Measurements from ENCODE around the gene PRR22.

The PRR22 gene

DNA sequence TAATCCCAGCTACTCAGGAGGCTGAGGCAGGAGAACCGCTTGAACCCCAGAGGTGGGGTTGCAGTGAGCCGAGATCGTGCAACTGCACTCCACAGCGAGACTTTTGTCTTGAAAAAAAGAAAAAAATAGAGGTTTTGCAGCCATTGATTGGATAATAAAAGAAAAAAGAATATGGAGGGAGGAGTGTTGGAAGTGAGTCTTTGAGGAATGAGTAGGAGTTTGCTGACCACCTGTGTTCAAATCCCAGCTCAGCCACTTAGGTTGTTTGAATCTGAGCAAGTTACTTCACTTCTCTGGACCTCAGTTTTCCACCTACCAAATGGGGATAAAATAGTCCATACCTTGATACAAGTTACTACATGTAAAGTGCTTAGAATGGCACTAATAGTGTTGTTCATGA is 26.6 kb upstream of the PRR22 start:
- FAIRE-seq = no peak

DNA sequence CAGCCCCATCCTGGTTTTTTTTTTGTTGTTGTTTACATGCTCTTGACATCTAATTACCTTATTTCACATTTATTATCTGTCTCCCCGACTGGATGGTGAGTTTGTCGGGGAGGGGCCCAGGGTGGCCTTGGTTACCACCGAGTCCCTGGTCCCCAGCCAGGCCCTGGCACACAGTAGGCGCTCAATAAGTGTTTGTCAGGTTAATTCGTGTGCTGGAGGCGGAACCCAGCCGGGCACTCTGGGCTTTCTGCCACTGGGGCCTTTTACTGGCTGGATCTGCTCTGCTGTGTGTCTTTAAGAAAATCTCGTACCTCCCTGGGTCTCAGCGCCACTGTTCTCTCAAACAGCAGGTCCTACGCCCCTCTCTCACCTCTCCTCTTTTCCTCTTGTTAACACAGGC is 24.9 kb upstream of the PRR22 start:
- FAIRE-seq = no peak

- no peak for FAIRE-seq
Observed at GRCh38 chr19:5809053-5809452, 24.5 kb upstream of the PRR22 start.

DNA sequence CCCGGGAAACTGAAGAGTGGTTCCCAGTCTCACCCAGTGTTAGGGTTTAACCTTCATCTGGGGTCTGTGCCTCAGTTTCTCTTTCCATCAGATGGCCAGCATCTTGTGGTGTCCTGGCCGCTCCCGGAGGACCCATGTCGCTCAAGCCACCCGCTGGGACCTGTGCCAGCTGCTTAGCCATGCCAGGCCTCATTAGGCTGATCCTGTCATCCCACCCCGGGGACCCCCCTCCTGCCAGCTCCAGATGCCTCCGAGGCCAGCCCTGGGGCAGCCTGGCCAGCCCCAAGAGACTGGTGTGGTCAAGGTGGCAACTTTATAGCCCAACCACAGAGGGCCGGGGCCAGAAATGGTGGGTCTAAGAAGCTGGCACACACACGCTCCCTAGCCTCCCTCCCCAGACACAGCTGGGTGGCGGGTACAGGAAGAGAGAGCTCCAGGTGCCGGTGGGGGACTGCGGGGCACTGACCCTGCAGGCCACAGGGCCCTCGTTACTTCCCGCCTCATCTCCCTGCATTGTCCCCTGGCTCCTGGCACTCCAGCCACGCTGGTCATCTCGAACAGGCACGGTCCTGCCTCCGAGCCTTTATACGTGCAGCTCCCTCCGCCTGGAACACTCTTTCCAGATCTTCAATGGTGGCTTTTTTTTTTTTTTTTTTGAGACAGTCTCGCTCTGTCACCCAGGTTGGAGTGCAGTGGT is 23.7 kb upstream of the PRR22 start:
- no peak for FAIRE-seq

- no peak for FAIRE-seq
Observed at GRCh38 chr19:5806905-5807304, 22.4 kb upstream of the PRR22 start.

DNA sequence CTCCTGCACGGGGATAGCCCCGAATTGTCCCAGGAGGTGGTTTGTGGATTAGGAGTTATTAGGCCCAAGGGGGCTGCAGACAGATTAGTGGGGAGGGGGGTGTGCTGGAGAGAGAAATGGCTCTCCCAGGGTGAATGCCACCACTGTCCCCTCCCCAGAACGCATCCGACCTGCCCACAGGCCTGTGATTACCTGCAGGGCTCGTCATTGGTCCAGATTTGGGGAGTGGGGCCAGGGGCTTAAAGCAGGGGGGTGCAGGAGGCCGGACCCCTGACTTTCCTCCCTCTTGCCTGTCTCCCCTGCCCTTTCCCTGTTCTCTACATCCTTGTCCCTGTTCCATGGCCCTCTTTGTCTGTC is 21.6 kb upstream of the PRR22 start:
- FAIRE-seq = no peak

DNA sequence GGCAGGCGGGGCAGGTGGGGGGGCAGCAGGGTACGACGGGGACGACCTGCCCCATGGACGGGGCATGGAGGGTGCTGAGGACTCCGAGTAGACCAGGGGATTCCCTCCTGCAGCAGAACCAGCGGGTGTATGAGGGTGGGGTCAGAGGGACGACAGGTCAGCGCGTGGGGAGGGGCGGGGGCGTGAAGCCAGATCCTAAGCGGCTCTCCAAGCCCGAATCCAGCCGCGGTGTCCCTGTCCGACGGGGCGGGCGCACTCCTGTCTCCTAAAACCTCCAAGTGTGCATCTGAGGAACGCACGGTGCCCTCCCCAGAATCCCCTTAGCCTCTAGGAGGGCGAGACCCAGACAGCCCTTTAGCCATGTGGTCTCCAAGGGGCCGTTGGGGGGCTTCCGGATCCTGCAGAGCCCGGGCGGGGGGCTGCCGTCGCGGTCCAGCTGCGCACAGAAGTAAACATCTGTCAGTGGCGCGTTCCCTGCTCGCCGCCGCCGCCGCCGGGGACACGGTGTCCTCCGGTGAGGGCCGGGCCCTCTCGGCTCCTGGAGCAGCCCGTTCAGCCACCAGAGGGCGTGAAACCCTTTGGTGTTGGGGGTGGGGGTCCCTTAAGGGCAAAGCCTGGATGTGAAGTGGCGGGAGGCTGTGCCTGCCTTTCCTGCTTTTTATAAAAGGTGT is 21.1 kb upstream of the PRR22 start:
- no peak for FAIRE-seq

DNA sequence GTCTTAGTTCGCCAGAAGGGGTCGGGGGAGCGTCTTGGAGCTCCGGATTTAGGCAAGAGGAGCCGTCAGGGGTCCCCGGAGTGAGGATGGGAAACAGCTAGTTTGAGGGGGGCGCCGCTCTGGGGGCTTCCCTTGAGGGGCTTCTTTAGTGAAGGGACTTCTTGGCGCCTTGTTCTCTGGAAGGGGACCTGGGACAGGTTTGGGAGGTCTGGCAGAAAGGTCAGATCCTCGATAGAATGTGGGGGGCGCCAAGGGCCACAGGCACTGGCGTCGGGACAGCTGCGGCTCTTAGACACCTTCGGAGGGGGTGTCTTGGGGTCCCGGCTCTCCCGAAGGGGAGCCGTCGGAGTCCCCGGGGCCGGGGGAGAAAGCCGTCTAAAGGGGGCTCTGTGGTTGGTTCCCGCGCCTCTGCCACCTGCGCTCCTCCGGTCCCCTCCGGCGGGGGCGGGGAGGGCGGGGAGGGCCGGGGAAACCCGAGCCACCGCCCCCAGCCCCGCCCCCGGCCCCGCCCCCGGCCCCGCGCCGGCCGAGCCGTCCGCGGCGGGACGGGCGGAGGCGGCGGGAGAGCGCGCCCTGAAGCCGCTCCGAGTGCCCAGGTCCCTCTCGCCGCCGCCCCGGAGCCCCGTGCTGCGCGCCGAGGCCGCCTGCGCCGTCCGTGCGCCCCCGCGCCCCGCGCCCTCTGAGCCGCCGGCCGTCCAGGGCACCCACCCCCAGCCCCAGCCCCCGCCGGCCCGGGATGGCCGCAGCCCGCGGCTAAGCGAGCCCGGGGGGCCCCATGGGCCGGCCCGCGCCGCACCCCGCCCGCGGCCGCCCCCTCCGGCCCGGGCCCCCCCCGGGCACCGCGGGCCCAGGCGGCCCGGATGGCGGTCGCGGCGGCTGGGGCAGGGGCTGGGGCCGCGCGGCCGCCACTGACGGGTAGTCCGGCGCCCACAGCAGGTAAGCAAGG is 20.2 kb upstream of the PRR22 start, which contains the start of gene NRTN:
Gene NRTN, plus strand, starts transcription at position 552 of the 946 bp plus-strand sequence. CDS start 19,099 bp downstream, outside the sequence.
- no peak for FAIRE-seq

DNA sequence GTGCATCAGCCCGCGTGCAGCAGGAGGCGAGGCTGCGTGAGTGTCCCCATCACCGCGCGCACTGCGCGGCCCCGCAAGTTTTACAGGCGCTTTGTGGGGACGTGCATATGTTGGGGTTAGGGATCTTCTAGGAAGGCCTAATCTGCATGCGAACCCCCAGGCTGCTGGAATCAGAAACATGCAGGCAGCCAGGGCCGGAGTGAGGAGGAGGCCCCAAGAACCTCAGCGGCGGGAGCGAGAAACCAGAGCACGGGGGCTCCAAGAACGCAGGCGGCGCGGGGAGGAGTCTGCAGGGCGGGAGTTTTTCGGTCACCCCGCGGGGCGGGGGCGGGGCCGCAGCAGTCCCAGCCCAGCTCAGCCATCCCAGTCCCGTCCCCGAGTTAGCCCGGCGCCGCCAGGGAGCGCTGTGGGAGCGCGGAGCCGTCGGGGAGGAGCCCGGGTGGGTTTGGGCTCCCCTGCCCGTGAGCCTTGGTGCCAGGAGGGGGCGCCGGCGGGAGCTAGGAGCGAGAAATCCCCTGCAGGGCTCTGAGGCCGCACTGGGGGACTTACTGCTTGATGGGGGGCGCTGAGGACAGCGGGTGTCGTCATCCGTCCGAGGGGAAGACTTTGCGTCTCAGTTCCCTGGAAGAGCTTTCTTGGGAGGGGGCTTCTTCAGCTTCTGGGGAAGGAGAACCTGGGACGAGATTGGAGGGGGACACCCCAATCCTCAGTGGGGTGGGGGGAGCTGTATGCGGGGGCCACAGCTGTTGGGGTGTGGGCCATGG is 19.4 kb upstream of the PRR22 start:
- FAIRE-seq = peak; percentile 39

DNA sequence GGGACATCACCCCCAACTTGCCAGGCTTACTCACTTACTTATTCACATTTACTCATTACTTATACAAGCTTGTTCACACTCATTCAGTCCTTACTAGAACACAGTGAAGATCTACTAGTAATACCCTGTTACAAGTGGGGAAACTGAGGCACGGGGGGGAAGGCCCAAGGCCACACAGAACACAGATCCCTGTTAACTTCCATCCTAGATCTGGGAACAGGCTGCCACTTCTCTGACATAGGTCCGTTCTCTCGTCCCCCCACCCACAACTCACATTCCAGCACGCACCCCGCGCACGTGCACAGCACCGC is 18.9 kb upstream of the PRR22 start:
- FAIRE-seq = no peak

DNA sequence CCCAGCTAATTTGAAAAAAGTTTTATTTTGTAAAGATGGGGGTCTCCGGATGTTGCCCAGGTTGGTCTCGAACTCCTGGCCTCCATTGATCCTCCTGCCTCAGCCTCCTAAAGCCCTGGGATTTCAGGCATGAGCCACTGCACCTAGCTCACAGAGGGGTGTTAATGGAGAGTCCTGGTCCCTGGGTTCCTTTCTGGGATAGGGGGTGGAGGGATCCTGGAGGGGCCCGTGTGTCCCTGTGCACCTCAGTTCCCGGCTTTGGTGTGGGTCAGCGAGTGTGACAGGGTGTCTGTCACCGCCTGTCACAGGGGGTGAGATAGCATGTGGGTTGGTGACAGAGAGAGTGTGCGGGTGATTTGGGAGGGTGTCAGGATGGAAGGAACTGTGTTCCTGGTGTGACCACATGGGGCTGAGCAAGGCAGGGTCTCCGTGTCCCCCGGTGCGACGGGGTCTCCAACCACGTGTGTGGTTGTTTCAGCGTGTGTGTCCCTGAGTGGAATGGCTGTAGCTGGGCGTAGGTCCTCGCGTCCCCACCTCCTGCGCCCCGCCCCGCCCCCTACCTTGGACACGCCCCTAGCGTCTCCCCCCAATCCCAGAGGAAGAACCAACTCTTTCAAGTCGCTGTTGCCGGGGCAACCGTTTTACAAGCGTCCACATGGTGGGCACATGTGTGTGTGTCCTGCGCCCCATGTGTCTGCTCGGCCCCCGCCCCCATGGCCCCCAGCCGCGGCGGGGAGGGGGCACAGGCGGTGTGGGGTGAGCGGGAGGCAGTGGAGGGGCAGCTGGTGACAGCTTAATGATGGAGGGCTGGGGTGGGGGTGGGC is 17.5 kb upstream of the PRR22 start:
- FAIRE-seq = no peak

GRCh38 chr19:5800361-5801270 is 16.1 kb upstream of the PRR22 start:
- no peak for FAIRE-seq

DNA sequence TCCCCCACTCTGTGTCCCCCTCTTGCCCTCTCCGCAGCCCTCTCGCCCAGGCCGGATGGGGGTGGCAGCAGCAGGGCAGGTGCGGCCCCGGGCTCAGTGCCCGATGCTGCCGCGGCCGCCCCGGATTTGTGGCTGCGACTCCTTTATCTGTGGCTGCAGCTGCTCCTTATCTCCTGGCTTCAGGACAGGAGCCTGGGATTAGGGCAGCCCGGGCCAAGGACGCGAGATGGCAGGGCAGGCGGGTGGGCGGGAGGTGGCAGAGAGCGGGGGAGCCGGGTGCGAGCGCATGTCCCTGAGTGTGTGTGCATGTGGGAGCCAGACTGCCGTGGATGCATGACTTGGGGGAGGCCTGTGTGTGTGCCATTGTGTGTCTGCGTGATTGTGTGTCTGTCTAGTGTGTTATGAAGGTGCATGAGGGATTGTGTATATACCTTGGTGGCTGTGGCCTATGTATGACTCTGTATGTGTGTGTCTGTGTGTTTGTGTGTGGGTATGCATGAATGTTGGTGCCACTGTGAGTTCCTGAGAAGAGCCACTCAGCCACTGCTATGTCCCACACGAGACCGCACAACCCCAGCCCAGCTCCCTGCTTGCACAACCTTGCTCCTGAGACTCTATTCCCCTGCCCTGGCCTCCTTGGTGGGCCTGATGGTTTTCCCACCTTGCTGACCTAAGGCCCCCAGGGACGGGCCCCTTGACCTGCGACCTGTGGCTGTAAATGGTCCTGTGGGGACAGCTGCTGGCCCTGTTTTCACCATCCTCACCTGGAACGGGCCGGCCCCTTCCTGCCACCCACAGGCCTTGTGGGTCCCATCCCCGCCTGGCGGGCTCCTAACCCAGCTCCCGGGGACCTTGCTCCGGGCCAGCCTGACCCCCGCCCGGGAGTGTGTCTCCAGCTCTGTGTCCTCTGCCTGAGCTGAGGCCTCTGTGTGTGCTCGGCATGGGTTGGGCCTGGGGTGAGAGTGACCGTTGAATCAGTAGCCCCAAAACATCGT is 15.0 kb upstream of the PRR22 start:
- no peak for FAIRE-seq

- no peak for FAIRE-seq
Observed at GRCh38 chr19:5798244-5798643, 13.7 kb upstream of the PRR22 start.

GRCh38 chr19:5795382-5795919 is 10.9 kb upstream of the PRR22 start:
- FAIRE-seq = no peak

DNA sequence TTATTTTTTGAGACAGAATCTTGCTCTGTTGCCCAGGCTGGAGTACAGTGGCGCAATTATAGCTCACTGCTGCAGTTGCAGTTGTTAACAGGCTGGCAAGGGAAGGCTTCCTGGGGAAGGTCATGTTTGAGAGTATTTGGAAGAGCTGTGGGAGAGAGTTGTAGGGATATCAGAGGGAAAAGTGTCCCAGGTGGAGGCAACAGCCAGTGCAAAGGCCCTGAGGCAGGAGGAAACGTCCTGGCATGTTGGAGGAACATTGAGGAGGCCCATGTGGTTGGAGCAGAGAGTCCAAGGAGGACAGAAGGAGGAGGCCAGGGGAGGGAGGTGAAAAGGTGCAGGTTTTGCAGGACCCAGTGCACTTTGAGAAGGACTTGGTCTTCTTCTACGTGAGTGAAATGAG is 8.6 kb upstream of the PRR22 start:
- FAIRE-seq = no peak

DNA sequence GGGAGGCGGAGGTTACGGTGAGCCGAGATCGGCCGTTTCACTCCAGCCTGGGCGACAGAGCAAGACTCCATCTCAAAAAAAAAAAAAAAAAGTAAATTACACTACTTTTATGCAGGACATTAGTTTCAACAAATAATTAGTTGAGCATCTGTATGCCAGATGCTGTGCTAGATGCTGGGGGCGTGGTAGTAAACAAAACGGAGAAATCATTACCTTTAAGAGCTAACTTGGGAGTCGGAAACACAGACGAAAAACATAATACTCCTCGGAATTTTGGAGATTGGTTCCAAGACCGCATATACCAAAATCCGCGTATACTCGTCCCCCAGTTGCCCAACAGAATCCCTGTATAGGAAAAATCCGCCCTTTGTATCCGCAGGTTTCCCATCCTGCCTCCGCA is 7.7 kb upstream of the PRR22 start:
- no peak for FAIRE-seq

DNA sequence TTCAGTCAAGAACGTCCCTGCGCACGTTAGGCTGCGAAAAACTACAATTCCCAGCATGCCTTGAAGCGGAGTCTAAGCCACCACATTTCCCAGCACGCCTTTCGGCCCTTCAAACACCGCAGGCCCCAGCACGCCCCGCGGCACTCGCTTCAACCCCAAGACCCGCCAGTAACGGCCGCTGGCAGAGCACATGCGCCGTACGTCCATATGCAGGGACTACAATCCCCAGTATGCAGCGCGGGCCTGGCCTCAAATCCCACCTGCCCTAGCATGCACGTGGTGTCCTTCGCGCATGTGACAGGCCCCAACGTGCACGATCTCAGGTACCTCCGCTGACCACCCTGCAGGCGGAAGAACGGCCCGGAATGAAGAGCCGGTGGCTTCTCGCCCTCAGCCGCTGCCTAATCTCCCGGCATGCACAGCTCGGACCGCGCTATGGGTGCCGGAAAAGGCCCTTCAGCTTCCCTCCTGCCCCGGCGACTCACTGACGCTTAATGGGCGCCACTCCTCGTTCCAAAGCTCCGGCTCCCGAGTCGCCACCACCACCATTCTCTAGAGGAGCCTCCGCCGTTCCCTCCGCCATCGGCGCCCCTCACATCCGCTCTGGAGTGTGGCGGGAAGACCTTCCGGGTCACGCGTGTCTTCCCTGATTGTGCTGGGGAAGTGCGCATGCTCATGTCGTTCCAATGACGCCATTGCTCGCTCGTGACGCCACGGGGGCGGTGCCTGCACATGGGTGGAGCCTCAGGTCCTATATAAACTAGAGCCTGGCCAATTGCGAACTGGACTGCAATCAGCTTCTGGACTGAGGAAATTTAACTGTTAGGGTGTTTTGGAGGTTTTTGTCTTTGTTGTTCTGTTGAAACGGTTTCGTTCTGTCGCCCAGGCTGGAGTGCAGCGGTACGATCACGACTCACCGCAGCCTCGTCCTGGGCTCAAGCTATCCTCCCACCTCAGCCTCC is 6.3 kb upstream of the PRR22 start, which contains the start of gene DUS3L:
Gene DUS3L, minus strand, starts transcription at position 605 of the 962 bp plus-strand sequence. Its CDS starts 22 bp downstream, at position 583.
- FAIRE-seq = peak; percentile 99
